ENCODE measurements around the gene CTU2. TPM values are rescaled to one million over a fixed set of nuclear protein-coding genes. Genes with fewer than 3 reads are reported as not detected.

The CTU2 gene
- total RNA-seq, 2 experiments from 2014 or later: 66.6 to 66.8 TPM

GRCh38 chr16:88732961-88733294, 26.6 kb downstream of the CTU2 start:
- POLR2A ChIA-PET: no interaction called here
- CTCF ChIA-PET: interaction anchor here (0.8 kb wide), 1 partner anchor 49 kb away, joined by 3 read pairs; no protein-coding TSS in a partner anchor

- POLR2A ChIA-PET: interaction anchor here (0.6 kb wide), 1 partner anchor 14 kb away, joined by 4 read pairs; no protein-coding TSS in a partner anchor
- CTCF ChIA-PET: interaction anchor here (0.6 to 4.9 kb wide), 6 partner anchors 9 to 69 kb away, joined by 3 to 102 read pairs (median 5); no protein-coding TSS in a partner anchor
These were observed 27.5 kb downstream of the CTU2 start for GRCh38 chr16:88733630-88734360.

GRCh38 chr16:88734361-88734728, 28.0 kb downstream of the CTU2 start:
- ChIA-PET CTCF (interaction anchor here (0.6 to 4.9 kb wide), 5 partner anchors 9 to 69 kb away, joined by 4 to 102 read pairs (median 6); no protein-coding TSS in a partner anchor), POLR2A (interaction anchor here (0.6 kb wide), 1 partner anchor 14 kb away, joined by 4 read pairs; no protein-coding TSS in a partner anchor)

- POLR2A ChIA-PET: no interaction called here
- CTCF ChIA-PET: interaction anchor here (0.5 to 4.9 kb wide), 7 partner anchors 8 to 153 kb away, joined by 3 to 102 read pairs (median 6); partner anchors contain the start of gene CTU2
These were observed 28.8 kb downstream of the CTU2 start for GRCh38 chr16:88735121-88735520.

- ChIA-PET POLR2A (no interaction called here), CTCF (interaction anchor here (0.6 to 4.9 kb wide), 6 partner anchors 13 to 68 kb away, joined by 3 to 102 read pairs (median 33); partner anchors contain the start of genes CDT1 and CTU2)
These were observed 29.3 kb downstream of the CTU2 start for GRCh38 chr16:88735616-88736015.

- CTCF ChIA-PET: interaction anchor here (1.2 to 4.9 kb wide), 11 partner anchors 12 to 77 kb away, joined by 3 to 102 read pairs (median 16); partner anchors contain the start of genes CDT1 and PIEZO1
- POLR2A ChIA-PET: no interaction called here
These were observed 29.8 kb downstream of the CTU2 start for GRCh38 chr16:88736088-88736487.

- POLR2A ChIA-PET: no interaction called here
These were observed 30.2 kb downstream of the CTU2 start for GRCh38 chr16:88736496-88736895.

GRCh38 chr16:88737298-88738150, 31.2 kb downstream of the CTU2 start:
- ChIA-PET POLR2A (interaction anchor here (0.7 to 1.0 kb wide), 6 partner anchors 10 to 75 kb away, joined by 3 to 6 read pairs (median 4); partner anchors contain the start of gene APRT), CTCF (interaction anchor here (0.5 to 4.9 kb wide), 40 partner anchors 11 to 487 kb away, joined by 3 to 102 read pairs (median 6); partner anchors contain the start of genes APRT, CDT1, GALNS and PIEZO1)

More at GRCh38 chr16:88736496-88736895, 30.2 kb downstream of the CTU2 start:
- CTCF ChIA-PET: interaction anchor here (1.2 to 4.9 kb wide), 21 partner anchors 11 to 456 kb away, joined by 3 to 102 read pairs (median 9); partner anchors contain the start of genes CDT1 and PIEZO1

GRCh38 chr16:88738151-88739084, 32.1 kb downstream of the CTU2 start:
- POLR2A ChIA-PET: interaction anchor here (0.8 kb wide), 1 partner anchor 69 kb away, joined by 3 read pairs; no protein-coding TSS in a partner anchor
- CTCF ChIA-PET: interaction anchor here (0.8 to 4.9 kb wide), 22 partner anchors 10 to 454 kb away, joined by 3 to 102 read pairs (median 8); partner anchors contain the start of genes APRT, GALNS and TRAPPC2L

GRCh38 chr16:88739139-88739976, 33.1 kb downstream of the CTU2 start:
- ChIA-PET CTCF (interaction anchor here (0.8 to 1.1 kb wide), 2 partner anchors 18 to 19 kb away, joined by 3 read pairs; no protein-coding TSS in a partner anchor), POLR2A (no interaction called here)

- POLR2A ChIA-PET: no interaction called here
- CTCF ChIA-PET: interaction anchor here (1.1 kb wide), 1 partner anchor 18 kb away, joined by 3 read pairs; no protein-coding TSS in a partner anchor
These were observed 33.8 kb downstream of the CTU2 start for GRCh38 chr16:88739977-88740726.

GRCh38 chr16:88740727-88741055, 34.4 kb downstream of the CTU2 start:
- POLR2A ChIA-PET: no interaction called here

GRCh38 chr16:88741368-88741767, 35.1 kb downstream of the CTU2 start:
- ChIA-PET POLR2A (no interaction called here), CTCF (no interaction called here)

More at GRCh38 chr16:88740727-88741055, 34.4 kb downstream of the CTU2 start:
- CTCF ChIA-PET: interaction anchor here (1.1 kb wide), 1 partner anchor 17 kb away, joined by 3 read pairs; no protein-coding TSS in a partner anchor

GRCh38 chr16:88742896-88743605, 36.7 kb downstream of the CTU2 start:
- POLR2A ChIA-PET: no interaction called here
- CTCF ChIA-PET: interaction anchor here (0.6 to 1.7 kb wide), 13 partner anchors 9 to 70 kb away, joined by 3 to 8 read pairs (median 3); no protein-coding TSS in a partner anchor

GRCh38 chr16:88743693-88744576, 37.6 kb downstream of the CTU2 start:
- ChIA-PET CTCF (interaction anchor here (0.6 to 1.7 kb wide), 14 partner anchors 10 to 69 kb away, joined by 3 to 8 read pairs (median 3); no protein-coding TSS in a partner anchor), POLR2A (no interaction called here)
